Activated CD4-positive, alpha-beta T cell treated with anti-CD3 and anti-CD28 coated beads, Interleukin-2, amount 50 U/mL, for 16 hours (primary cell): Measurements from ENCODE around the gene TSPAN14.
"Not testable (repeated sequence)": the region's sequence is repeated elsewhere in the genome, so short reads cannot be mapped to it uniquely, and the experiment has no call there.

Source experiments
- DNase-seq: peaks from one replicate; pipeline ENCODE4 v3.0.0-alpha.2; 2020

Gene TSPAN14

DNA sequence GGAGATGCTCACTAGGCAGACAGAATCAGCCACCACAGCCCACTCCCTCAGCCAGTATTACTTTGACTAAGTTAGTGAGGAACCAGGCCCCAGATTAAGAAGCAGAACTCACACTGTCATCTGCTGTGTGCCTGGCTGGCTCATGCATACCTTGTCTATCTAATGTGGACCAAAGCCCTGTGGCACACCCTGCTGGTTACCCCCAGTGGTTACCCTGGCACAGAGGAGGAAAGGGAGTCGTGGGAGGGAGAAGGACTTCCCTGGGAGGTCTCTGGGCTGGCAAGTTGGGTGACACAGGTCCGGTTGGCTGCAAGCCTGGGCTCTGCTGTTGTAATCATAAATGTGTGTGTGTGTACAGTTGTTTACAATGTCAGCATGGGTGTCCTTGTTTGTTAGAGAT lies 76.1 kb downstream of the TSPAN14 start:
- peak; percentile 48 for DNase-seq

DNA sequence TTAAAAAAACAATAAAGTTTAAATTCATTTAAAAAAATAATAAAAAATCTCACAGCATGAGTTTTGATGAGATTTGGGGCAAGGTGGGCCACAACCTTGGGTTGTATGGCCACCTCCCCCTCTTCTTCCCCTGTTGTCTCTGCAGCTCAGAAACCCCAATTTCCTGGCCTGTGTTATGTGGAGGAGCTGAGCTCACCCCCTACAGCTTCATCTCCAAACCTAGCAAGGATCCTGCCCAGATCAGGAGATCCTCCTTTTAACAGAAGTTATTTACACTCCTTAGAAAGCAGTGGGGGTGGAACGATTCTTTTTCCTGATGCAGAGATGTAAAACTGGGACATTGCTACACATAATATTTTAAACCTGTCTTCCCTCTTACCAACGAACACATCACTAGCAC lies 76.7 kb downstream of the TSPAN14 start:
- DNase-seq: no peak

DNA sequence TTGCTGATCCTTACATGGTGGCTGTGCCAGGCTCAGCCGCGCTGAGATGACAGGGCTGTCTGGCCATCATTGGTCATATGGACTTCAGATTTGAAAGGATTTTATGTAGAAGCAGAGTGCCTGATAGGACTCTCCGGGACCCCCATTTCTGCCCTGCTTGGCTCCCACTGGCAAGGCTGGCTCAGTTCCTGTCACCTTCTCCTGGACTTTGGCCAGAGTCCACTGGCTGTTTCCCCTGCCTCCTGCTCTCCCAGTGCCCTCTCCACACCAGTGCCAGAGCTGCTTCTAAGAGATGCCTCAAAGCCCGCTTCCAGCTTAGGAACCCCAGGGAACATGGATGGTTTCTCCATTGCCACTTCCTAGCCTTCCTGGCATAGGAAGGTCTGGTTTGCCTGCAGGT lies 78.5 kb downstream of the TSPAN14 start:
- DNase-seq: no peak

DNA sequence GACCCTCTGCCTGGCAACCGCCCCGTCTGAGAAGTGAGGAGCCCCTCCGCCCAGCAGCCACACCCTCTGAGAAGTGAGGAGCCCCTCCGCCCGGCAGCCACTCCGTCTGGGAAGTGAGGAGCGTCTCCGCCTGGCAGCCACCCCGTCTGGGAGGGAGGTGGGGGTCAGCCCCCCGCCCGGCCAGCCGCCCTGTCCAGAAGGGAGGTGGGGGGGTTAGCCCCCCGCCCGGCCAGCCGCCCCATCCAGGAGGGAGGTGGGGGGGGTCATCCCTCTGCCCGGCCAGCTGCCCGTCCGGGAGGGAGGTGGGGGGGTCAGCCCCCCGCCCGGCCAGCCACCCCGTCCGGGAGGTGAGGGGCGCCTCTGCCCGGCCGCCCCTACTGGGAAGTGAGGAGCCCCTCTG lies 79.9 kb downstream of the TSPAN14 start:
- DNase-seq: not testable (repeated sequence)

DNA sequence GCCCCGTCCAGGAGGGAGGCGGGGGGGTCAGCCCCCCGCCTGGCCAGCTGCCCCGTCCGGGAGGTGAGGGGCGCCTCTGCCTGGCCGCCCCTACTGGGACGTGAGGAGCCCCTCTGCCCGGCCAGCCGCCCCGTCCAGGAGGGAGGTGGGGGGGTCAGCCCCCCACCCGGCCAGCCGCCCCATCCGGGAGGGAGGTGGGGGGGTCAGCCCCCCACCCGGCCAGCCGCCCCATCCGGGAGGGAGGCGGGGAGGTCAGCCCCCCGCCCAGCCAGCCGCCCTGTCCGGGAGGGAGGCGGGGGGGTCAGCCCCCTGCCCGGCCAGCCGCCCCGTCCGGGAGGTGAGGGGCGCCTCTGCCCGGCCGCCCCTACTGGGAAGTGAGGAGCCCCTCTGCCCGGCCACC lies 80.5 kb downstream of the TSPAN14 start:
- DNase-seq: not testable (repeated sequence)

DNA sequence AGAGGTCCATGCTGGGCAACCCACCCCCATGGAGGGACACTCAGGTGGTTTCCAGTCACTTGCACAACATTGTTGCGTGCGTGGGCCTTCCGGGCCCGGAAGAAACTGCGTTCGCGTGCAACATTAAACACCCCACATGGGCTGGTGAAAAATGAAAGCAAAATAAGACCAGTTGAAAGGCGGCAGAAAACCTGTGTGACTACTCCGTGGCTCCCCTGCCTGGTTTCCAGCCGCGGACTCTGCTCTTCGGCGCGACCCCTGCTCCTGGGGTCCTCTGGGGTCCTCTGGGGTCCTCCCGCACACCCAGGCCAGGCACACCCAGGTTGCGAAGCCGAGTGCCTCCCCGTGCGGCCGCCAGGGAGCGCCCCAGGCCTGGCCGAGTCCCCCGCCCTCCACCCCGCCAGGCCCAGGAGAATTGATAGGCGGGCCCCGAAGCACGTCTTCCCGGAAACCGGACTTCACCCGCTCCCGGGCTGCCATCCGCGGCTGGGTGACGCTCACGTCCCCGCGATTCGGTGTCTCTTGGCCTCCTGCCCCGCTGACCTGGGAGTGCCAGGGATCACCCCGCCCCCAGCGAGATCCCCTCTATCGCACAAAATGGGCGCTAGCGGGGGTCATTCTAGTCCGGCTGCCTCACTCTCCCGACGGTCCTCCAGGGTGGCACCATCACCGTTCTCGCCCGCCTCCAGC lies 81.7 kb downstream of the TSPAN14 start:
- peak; percentile 84 for DNase-seq

DNA sequence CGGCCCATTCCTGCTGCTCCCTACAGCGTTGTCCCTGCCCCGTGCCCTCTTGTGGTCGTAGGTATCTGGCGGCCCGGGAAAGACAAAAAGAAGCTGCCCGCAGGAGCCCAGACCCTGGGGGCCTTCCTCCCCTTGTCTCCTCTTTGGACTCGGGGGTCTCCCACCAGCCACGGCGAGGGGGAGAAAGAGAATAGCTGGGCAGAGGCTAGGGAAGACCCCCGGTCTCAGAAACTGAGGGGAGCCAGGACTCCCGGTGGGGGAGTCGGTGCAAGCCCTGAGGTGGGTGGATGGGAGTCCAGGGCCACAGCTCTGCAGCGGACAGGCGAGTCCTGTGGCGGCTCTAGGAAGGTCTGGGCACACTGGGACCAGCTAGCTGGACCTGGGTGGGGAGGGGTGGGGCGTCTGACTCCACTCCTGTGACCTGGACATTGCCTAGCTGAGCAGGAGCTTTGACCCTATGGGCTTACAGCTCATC lies 82.3 kb downstream of the TSPAN14 start:
- DNase-seq: no peak

DNA sequence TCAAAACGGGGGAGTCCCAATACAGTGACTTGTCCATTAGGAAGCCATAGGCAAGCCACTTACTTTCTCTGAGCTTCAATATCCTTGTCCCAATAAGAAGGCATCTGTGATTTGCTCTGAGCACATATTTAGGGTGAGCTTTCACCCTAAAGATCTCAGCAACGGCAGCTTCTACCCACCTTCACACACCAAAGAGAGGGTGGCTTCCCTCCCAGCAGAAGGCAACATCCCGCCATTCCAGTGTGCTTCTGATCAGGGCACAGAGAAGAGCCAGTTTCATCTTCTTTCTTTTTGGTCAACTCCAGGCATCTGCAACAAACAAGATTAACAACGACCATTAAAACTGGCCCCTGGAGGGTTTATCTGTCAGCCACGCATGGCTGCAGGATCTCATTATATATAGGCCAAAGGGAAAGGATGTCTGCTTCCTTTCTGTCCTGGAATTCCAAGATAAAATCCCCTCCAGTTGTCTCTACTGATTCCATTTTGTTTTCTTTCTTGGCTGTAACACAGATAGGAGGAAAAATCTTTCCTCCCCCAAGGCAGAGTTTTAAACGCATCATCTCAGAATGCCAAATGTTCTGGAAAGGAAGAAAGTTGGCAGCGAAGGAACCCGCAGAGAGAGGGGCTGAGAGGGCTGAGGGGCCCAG lies 83.1 kb downstream of the TSPAN14 start:
- no peak for DNase-seq

DNA sequence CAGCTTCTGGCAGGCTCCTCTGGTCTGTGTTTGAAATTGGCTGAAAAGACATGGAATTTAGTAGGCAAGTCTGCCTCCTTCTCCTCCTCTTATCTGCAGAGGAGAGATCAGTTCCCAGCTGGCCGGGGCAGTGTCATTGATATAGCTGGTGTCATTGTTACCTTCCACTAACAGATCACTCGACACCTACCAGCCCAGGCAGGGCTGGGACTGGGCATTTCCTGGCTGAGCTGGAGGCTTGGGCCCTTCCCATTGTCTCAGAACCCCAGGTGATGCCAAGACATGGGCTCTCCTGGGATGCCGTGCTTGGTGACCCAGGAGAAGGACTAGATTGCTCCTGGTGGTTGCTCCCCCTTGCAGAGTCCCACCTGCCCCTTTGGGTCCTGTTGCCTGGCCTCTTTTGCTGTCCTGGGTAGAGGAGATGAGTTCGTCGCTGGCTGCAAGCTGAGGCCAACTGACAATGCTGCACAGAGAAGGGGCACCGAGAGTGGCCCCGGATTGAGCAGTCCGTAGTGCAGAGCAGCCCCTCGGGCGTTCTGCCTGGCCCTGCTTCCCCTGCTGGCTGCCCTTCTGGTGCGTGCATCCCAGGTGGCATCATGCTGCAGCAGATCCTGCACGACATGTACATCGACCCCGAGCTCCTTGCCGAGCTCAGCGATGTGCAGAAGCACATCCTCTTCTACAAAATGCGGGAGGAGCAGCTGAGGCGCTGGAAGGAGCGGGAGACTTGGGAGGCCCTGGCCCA lies 83.8 kb downstream of the TSPAN14 start, which contains the start of gene SH2D4B:
Gene SH2D4B, plus strand, starts transcription at position 167 of the 745 bp plus-strand sequence. Its CDS starts 430 bp downstream, at position 597.
- no peak for DNase-seq

DNA sequence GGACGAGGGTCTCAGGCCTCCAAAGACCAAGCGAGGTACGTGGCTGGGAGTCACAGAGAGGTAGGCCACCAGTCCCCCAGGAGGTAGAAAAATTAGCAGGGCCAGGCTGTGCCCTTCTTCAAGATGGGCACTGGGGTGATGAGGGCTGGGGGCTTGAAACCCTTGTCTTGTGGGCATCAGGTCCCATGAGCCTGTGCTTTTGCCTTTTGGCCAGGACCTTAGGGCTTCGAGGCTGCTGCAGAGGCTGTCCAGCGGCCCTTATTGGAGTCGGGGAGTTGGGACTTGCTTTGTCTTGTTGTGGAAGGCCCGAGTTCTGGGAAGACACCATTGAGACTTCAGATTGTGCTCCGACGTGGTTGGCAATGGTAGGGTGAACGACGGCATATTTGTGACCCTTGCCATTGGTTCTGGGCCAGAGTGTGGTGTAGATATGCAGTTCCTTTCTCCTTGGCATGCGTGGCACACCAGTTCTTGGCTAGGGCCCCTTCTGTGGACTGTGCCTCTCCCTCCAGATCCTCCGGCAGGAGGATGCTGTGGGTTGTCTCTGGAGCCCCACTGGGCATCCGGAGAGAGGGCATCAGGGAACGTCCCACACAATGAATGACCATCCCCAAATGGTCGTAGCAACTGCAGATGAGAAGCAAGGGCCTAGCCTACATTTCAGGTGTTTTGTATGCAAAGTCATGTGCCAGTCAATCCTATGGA lies 84.5 kb downstream of the TSPAN14 start:
- DNase-seq: no peak

DNA sequence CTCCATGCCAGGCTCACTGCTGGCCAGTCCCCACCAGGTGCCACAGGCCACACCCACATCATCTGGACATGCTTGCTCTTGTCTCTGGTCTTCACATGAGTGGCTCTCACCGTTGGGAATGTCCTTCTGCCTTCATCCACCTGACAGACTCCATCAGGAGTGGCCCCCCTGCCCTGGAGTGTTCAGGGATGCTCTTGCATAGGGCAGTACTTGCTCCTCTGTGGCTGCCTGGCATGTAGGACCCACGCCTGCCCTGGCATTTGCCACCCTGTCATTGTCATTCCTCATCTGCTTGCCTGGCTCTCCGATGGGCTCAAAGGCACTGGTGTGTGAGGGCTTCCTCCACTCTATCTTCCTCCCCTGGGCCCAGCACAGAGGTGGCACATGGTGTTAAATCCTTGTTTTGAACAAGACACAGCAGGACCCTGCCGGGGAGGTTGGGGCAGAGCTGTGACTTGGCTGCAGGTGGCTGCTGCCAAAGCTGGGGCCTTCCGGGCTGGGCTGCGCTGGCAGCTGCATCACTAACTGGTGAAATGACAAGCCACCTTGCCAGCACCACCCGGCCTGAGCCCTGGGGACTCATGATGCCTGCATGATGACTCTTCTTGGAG lies 85.4 kb downstream of the TSPAN14 start:
- DNase-seq: no peak

DNA sequence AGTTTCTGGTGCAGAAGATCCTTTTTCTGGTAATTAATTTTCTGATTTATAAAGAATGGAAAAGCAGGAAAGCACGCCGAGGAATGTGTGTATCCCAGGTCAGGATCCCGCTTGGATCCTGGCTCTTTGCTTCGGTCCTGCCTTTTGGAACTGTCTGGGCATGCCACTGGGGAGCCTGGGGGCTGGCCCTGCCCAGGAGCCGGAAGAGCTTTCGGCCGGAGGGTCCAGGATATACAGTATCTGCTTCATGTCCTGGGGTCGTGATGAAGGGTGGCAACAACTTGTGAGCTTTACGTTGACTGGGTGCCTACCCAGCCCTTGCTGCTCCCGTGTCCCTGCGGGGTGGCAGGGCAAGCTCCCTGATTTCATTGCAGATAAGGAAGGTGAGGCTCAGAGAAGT lies 86.0 kb downstream of the TSPAN14 start:
- no peak for DNase-seq

DNA sequence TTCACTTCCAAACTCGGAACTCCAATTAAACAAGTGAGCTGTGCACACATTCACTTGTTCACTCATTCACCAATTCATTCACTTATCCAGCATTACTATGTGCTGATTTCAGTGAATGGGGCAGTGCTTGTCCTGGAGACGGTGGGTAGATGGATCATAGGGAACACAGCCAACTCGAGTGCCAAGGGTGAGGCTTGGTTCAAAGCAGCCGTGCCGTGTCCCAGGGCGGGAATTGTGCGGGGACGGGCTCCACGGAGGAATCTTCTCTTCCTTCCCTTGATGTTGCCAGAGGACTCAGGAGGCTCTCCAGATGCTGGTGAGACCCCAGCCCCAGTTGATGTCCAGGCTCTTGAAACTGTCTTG lies 86.5 kb downstream of the TSPAN14 start:
- DNase-seq: no peak

DNA sequence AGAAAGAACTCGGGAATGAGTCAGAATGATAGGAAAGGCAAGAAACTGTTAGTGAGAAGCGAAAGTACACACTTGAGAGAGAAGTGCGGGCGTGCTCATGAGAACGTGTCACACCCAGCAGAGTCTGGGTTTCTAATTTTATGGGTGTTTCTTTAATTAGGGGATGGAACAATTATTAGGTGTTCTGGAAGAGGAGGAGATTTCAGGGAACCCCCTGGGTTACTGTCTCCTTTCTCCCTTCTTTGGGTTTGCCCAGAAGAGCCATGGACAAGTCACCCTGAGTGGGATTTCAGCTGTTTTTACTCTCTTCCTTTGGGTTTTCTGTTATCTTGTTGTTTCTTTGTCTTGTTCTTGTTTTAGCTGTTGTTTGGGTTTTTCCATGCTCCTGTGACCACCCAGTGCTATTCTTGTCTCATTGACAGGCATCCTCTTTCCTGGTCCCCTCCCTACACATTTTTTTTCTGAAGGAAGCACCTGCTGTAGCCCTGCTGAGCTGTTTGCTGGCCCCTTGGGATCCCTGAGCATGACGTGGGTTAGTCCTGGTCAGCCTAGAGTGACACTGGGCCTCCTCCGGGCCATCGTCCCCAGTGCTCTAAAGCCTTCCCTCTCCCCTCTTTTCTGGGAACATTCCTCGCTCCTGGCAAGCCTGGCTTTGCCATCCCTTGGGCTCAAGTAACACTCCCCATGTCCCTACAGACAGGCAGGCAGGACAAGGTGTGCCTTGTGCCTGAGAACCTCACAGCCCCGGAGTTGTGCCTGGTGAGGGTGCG lies 87.1 kb downstream of the TSPAN14 start:
- DNase-seq: peak; percentile 28

DNA sequence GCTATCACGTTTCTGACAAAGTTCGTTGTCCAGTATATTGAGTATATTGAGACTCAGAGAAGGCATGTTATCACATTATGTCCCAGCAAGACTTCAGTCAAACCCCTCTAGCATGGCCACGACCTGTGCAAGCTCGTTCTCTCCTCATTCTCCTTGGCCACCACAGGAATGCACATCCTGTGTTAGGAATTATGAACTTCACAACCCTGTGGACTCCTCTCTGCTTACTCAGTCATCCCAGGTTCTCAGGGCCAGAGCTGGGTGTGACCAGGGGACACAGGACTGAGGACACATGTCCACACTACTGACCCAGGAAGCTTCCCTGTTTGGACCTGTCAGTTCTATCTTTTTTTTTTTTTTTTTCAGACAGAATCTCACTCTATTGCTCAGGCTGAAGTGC lies 87.9 kb downstream of the TSPAN14 start:
- no peak for DNase-seq

DNA sequence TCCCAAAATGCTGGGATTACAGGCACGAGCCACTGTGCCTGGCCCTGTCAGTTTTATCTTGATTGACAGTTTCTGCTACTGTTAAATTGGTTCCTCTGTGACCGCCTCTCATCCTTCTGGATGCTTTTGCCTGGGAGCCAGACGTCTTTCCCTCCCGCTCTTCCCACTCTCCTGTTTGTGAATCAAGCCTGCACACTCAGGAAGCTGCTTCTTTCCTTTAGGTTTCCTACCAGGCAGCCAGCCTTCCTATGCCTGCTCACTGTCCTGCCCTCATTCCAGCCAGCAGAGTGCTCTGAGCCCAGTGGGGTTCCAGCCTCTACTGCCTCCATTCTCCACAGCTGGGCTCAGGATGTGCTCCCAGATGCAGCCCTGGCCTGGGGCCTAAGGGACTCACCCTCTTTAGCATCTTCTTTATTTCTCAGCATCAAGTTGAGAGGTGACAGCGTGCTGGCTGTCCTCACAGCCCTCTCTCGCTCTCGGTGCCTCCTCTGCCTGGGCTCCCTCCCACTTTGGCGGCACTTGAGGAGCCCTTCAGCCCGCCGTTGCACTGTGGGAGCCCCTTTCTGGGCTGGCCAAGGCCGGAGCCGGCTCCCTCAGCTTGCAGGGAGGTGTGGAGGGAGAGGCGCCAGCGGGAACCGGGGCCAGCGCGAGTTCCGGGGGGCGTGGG lies 88.7 kb downstream of the TSPAN14 start:
- DNase-seq: no peak

DNA sequence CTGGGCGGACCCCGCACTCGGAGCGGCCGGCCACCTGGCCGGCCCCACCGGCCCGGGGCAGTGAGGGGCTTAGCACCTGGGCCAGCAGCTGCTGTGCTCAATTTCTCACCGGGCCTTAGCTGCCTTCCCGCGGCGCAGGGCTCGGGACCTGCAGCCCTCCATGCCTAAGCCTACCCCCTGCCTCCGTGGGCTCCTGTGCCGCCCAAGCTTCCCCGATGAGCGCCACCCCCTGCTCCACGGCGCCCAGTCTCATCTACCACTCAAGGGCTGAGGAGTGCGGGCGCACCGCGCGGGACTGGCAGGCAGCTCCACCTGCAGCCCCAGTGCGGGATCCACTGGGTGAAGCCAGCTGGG lies 89.2 kb downstream of the TSPAN14 start:
- not testable (repeated sequence) for DNase-seq

DNA sequence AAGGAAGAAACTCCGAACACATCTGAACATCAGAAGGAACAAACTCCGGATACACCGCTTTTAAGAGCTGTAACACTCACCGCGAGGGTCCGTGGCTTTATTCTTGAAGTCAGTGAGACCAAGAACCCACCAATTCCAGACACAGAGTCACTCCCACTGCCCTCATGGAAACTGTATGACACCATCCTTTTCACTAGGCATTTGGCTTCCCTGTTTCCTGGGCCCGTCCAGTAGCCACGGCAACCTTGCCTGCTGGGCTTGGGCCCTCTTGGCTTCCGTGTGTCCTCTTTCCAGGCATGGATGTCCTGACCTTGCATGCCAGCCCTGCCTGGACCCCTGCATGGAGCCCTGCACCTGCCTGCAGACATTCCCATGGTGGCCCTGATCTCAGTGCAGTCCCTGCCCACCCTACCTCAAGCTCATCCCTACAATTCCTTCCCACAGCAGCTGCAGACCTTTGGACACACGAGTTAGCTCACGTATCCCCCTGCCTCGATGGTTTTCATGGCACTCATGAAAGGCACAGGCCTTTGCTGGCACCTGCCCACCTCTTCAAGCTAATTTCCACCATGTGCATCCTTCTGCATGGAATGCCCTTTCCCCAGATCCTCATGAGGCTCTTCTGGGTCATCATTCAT lies 90.3 kb downstream of the TSPAN14 start:
- no peak for DNase-seq

DNA sequence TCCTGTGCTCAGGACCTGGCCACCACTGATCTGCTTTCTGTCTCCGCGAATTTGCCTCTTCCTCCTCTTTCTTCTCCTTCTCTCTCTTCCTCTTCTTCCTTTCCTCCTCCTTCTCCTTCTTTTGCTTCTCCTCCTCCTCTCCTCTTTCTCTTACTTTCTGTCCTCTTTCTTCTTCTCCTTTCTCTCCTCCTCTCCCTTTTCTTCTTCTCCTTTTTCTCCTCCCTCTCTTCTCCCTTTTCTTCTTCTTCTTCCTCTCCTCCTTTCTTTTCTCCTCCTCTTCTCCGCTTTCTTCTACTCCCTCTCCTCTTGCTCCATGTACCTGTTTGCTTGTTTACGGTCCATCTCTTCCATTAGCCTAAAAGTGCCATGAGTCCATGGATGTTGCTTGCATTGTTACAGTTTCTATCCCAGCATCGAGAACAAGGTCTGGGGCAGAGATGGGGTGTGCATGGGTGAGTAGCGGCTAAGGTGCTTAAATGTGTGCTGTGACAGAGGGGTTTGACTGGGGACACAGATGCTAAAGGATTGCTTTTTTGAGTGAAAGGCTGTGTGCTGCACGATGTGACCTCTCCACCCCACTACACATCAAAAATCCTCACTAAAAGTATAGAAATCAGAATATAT lies 91.3 kb downstream of the TSPAN14 start:
- no peak for DNase-seq

DNA sequence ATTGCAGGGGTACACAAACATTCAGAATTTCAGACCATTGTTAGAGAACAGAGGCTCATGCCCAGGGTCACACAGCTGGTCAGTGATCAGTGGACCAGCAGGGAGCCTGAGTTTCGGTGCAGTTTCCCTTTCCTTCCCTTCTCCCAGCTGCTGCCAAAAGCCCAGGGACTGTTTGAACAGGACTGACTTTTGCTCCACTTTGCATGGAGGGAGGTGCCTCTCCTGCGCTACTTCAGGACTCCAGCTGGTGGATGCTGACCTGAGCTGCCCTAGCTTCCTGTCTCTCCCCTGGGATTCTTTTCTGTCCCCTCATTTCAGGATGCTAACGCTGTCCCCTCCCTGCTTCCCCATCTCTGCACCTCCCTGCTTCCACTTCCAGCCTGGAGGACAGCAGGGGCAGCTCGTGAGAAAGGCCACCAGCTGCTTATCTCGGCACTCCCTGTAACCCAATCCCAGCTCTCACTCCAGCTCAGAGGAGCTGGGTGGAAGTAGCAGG lies 98.1 kb downstream of the TSPAN14 start:
- DNase-seq: no peak
